Endothelial cell of umbilical vein (primary cell): ENCODE results near the gene KATNB1. TPM values are rescaled to one million over a fixed set of nuclear protein-coding genes. Genes with fewer than 3 reads are reported as not detected.

Experiments
- BruUV-seq: library from RNA; stranded (reverse); fragments of 400-500 nt; replicated peaks from 2 replicates; lab custom pipeline; 2021; lab: Mats Ljungman, UMichigan
- CTCF ChIA-PET: fragments of 300-600, 350-600 bp; sonication (Branson Sonifier 250); formaldehyde crosslinking; loops from one replicate; lab custom pipeline; 2021; ENCODE audit warnings: antibody characterized with exemption, inconsistent platforms; lab: Charles Lee
- POLR2A ChIA-PET: fragments of 300-600, 350-600 bp; sonication (Branson Sonifier 250); formaldehyde crosslinking; loops from one replicate; lab custom pipeline; 2021; ENCODE audit warnings: antibody characterized with exemption, inconsistent platforms; lab: Charles Lee
- DNase-seq: peaks from one replicate; pipeline ENCODE4 v3.0.0-alpha.2; 2011; ENCODE audit warnings: low read depth, low spot score
- FAIRE-seq: peaks from 2 replicates; lab custom pipeline; 2011; peaks lifted over from hg19 to GRCh38; lab: Jason Lieb, UNC
- H2AFZ ChIP-seq: 2 replicates; pipeline ENCODE4 v1.6.0; 2012; ENCODE audit warnings: low read depth, low read length, control low read depth, inconsistent platforms
- H3K27ac ChIP-seq: 2 replicates; pipeline ENCODE4 v1.5.1; 2011; ENCODE audit warnings: low read depth, mild to moderate bottlenecking, control low read depth, low read length, moderate library complexity; ENCODE audit not compliant: insufficient read depth
- H3K27me3 ChIP-seq, 2 experiments: 2 replicates each; pipeline versions ENCODE4 v1.6.0 to v1.6.1; 2011; ENCODE audit warnings: low read length in 2 of 2, mixed read lengths in 1 of 2; ENCODE audit not compliant: control insufficient read depth in 2 of 2, insufficient read depth in 2 of 2
- H3K36me3 ChIP-seq, 2 experiments: 2 replicates in 1 of 2; 3 replicates in 1 of 2; pipeline ENCODE4 v1.5.1; 2011; ENCODE audit warnings: low read length in 2 of 2, mild to moderate bottlenecking in 1 of 2, moderate library complexity in 1 of 2; ENCODE audit not compliant: control insufficient read depth in 2 of 2, insufficient read depth in 2 of 2; ENCODE audit errors: extremely low read depth in 1 of 2
- H3K4me1 ChIP-seq: 3 replicates; pipeline ENCODE4 v1.5.1; 2011; ENCODE audit warnings: mild to moderate bottlenecking, low read length; ENCODE audit not compliant: control insufficient read depth, insufficient read depth; ENCODE audit errors: extremely low read depth
- H3K4me2 ChIP-seq: 2 replicates; pipeline ENCODE4 v1.6.1; 2011; ENCODE audit warnings: low read length, control low read depth, mixed read lengths; ENCODE audit not compliant: insufficient read depth
- H3K4me3 ChIP-seq, 3 experiments: fragments of 200-600 bp in 1 of 3; sonication (generic), shearing (Covaris generic) in 1 of 3; replicated peaks in 1 of 3; 2 replicates each; pipeline ENCODE4 v1.5.1; 2011 to 2016; ENCODE audit warnings: control low read depth in 3 of 3, low read length in 3 of 3, mild to moderate bottlenecking in 2 of 3, inconsistent platforms in 1 of 3, low read depth in 1 of 3, moderate library complexity in 1 of 3; ENCODE audit not compliant: insufficient read depth in 1 of 3
- H3K79me2 ChIP-seq: 2 replicates; pipeline ENCODE4 v1.6.0; 2012; ENCODE audit warnings: low read length, inconsistent platforms; ENCODE audit not compliant: control insufficient read depth, insufficient read depth
- H3K9ac ChIP-seq: replicated peaks from 2 replicates; pipeline ENCODE3; 2011; ENCODE audit warnings: low read length, control low read depth; ENCODE audit not compliant: insufficient read depth; ENCODE audit errors: extremely low read depth
- H3K9me1 ChIP-seq: replicated peaks from 3 replicates; pipeline ENCODE4 v1.6.0; 2011; ENCODE audit warnings: mild to moderate bottlenecking, low read length; ENCODE audit not compliant: control insufficient read depth, insufficient read depth; ENCODE audit errors: extremely low read depth
- H3K9me3 ChIP-seq: replicated peaks from 2 replicates; pipeline ENCODE4 v1.5.1; 2012; ENCODE audit warnings: low read length, inconsistent platforms; ENCODE audit not compliant: control insufficient read depth, insufficient read depth
- H4K20me1 ChIP-seq: replicated peaks from 2 replicates; pipeline ENCODE3; 2011; ENCODE audit warnings: mild to moderate bottlenecking, low read length; ENCODE audit not compliant: control insufficient read depth, insufficient read depth; ENCODE audit errors: extremely low read depth
- EZH2 ChIP-seq: IDR thresholded peaks from 2 replicates; pipeline ENCODE4 v1.6.1; 2012; ENCODE audit warnings: borderline replicate concordance, low read depth, mild to moderate bottlenecking, moderate library complexity, low read length, inconsistent platforms; ENCODE audit not compliant: severe bottlenecking
- FOS ChIP-seq: IDR thresholded peaks from 2 replicates; pipeline ENCODE4 v1.6.1; 2011; ENCODE audit warnings: mild to moderate bottlenecking, low read length, moderate library complexity, borderline replicate concordance; ENCODE audit not compliant: insufficient read depth
- GATA2 ChIP-seq: IDR thresholded peaks from 2 replicates; pipeline ENCODE4 v1.7.0; 2011; ENCODE audit warnings: low read depth, mild to moderate bottlenecking, moderate library complexity, mixed read lengths, low read length; ENCODE audit not compliant: insufficient read length, insufficient read depth
- MYC ChIP-seq: IDR thresholded peaks from one replicate; pipeline ENCODE4 v1.6.1; 2011; ENCODE audit warnings: mild to moderate bottlenecking, low read depth, low read length
- POLR2A ChIP-seq: IDR thresholded peaks from 2 replicates; pipeline ENCODE4 v1.6.1; 2012; ENCODE audit warnings: low read depth, mild to moderate bottlenecking, control low read depth, low read length
- dilution Hi-C: fragments of 300-500 bp; cut with MboI; formaldehyde crosslinking; loops from one replicate; pipeline ENCODE4 v1.15.0; 2019; ENCODE audit warnings: low sequenced_read_pairs; ENCODE audit not compliant: extremely low pct_ligation_motif_present
- intact Hi-C: fragments of 100-400 bp; cut with micrococcal nuclease; formaldehyde crosslinking; loops from one replicate; pipeline ENCODE4 v1.10.0; 2022
- polyA plus RNA-seq, 4 experiments: library from polyadenylated mRNA; depleted of rRNA in 3 of 4; stranded (reverse) in 3 of 4; unstranded in 1 of 4; fragments of >200 nt; gene quantifications; 2 replicates each; pipeline versions ENCODE4 v1.2.1 to v1.2.3, GENCODE V29; 2011 to 2012; ENCODE audit warnings: missing spikeins in 1 of 4
- total RNA-seq: library from RNA; stranded (reverse); gene quantifications from 2 replicates; pipeline ENCODE4 v1.2.3, GENCODE V29; 2021
- TF ChIP-seq, protein P1 (sequence below): IDR thresholded peaks from 2 replicates; pipeline ENCODE4 v1.6.1; 2011; ENCODE audit not compliant: insufficient read depth, insufficient read length

The KATNB1 gene
- total and polyA plus RNA-seq, 2 donors (not counting 3 experiments of a cell fraction or from before 2014, with no cell fraction given): 25.9 to 35.9 TPM

- H3K27me3 ChIP-seq: no peaks in the 10 kb centered on the region
- DNase-seq (no peak), FAIRE-seq (peak; percentile 70)
- H3K4me3 ChIP-seq: no peak overlapping the region
- no peaks in the 10 kb centered on the region for H3K9me1 ChIP-seq
- ChIA-PET POLR2A (no interaction called here), CTCF (interaction anchor here (0.7 to 4.3 kb wide), 7 partner anchors 9 to 223 kb away, joined by 3 to 29 read pairs (median 3); no protein-coding TSS in a partner anchor)
- H3K27ac ChIP-seq: no peak overlapping the region
- H4K20me1 ChIP-seq: no peaks in the 10 kb centered on the region
- peak overlapping the region; percentile 84 for H3K4me2 ChIP-seq
- peaks cover 25% of the 10 kb centered on the region for H3K4me1 ChIP-seq
- H3K9me3 ChIP-seq: no peaks in the 10 kb centered on the region
- dilution Hi-C loops: no loop called here
- H3K79me2 ChIP-seq: peaks cover 14% of the 10 kb centered on the region
- no peak overlapping the region for H2AFZ ChIP-seq
- TF ChIP-seq MYC: no peak
- TF ChIP-seq EZH2: no peak
- no peak for TF ChIP-seq POLR2A
- TF ChIP-seq, protein P1, sequence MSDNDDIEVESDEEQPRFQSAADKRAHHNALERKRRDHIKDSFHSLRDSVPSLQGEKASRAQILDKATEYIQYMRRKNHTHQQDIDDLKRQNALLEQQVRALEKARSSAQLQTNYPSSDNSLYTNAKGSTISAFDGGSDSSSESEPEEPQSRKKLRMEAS: no peak
- intact Hi-C loops: loop anchor here (1.0 to 5.0 kb wide), 2 partner anchors 35 to 93 kb away; no protein-coding TSS in a partner anchor
- H3K36me3 ChIP-seq: peaks cover 3 to 9% of the 10 kb centered on the region in 2 experiments
- no TSS peak for BruUV-seq
- no peak overlapping the region for H3K9ac ChIP-seq
Measured at GRCh38 chr16:57799600-57800199, 64.1 kb downstream of the KATNB1 start.

GRCh38 chr16:57800200-57801097 lies 64.9 kb downstream of the KATNB1 start:
- dilution Hi-C loops: no loop called here
- ChIA-PET POLR2A (no interaction called here), CTCF (interaction anchor here (0.8 to 4.3 kb wide), 8 partner anchors 12 to 224 kb away, joined by 3 to 29 read pairs (median 3); no protein-coding TSS in a partner anchor)
- H3K27me3 ChIP-seq: no peaks in the 10 kb centered on the region
- peaks cover 14% of the 10 kb centered on the region for H3K79me2 ChIP-seq
- H3K9me3 ChIP-seq: no peaks in the 10 kb centered on the region
- DNase-seq (peak; percentile 12), FAIRE-seq (peak; percentile 35)
- no peak overlapping the region for H3K9ac ChIP-seq
- BruUV-seq: no TSS peak
- no peaks in the 10 kb centered on the region for H3K9me1 ChIP-seq
- H3K4me3 ChIP-seq: peak overlapping the region in 1 of 3 experiments; percentile 70
- H4K20me1 ChIP-seq: no peaks in the 10 kb centered on the region
- peak overlapping the region; percentile 84 for H3K4me2 ChIP-seq
- TF ChIP-seq FOS (no peak), POLR2A (peak; percentile 38), GATA2 (peak; percentile 32)
- peak overlapping the region; percentile 84 for H3K27ac ChIP-seq
- H3K36me3 ChIP-seq: peaks cover 0 to 6% of the 10 kb centered on the region in 2 experiments
- peak overlapping the region; percentile 31 for H2AFZ ChIP-seq
- peaks cover 25% of the 10 kb centered on the region for H3K4me1 ChIP-seq
- intact Hi-C loops: loop anchor here (1.0 to 5.0 kb wide), 2 partner anchors 36 to 92 kb away; no protein-coding TSS in a partner anchor
